ENCODE results near the gene SFSWAP.
A peak's percentile ranks its signal among the peaks of the same experiment; 100 is the strongest.

Gene SFSWAP

GRCh38 chr12:131830335-131830913 is 119.5 kb downstream of the SFSWAP start:
- peak; percentile 88 for DNase-seq (ENCODE audit: low read depth)
- H3K4me3 ChIP-seq (ENCODE audit: low read depth, low read length), result peak overlapping the region; percentile 58
- TF ChIP-seq CTCF (conservative IDR thresholded peaks at IDR 0.05; ENCODE audit: low read depth, low read length), result peak; percentile 62

- DNase-seq (ENCODE audit: low read depth), result no peak
- TF ChIP-seq CTCF (conservative IDR thresholded peaks at IDR 0.05; ENCODE audit: low read depth, low read length), result no peak
- H3K4me3 ChIP-seq (ENCODE audit: low read depth, low read length), result peak overlapping the region; percentile 58
Measured at GRCh38 chr12:131830914-131831571, 120.2 kb downstream of the SFSWAP start.

GRCh38 chr12:131831635-131832041 is 120.7 kb downstream of the SFSWAP start:
- TF ChIP-seq CTCF (conservative IDR thresholded peaks at IDR 0.05; ENCODE audit: low read depth, low read length), result no peak
- peak; percentile 45 for DNase-seq (ENCODE audit: low read depth)
- peak overlapping the region; percentile 58 for H3K4me3 ChIP-seq (ENCODE audit: low read depth, low read length)

- H3K4me3 ChIP-seq (ENCODE audit: low read depth, low read length), result peak overlapping the region; percentile 58
- no peak for TF ChIP-seq CTCF (conservative IDR thresholded peaks at IDR 0.05; ENCODE audit: low read depth, low read length)
- peak; percentile 50 for DNase-seq (ENCODE audit: low read depth)
Measured at GRCh38 chr12:131832321-131833231, 121.7 kb downstream of the SFSWAP start.

- no peak overlapping the region for H3K4me3 ChIP-seq (ENCODE audit: low read depth, low read length)
- TF ChIP-seq CTCF (conservative IDR thresholded peaks at IDR 0.05; ENCODE audit: low read depth, low read length), result no peak
- DNase-seq (ENCODE audit: low read depth), result no peak
Measured at GRCh38 chr12:131833288-131833895, 122.5 kb downstream of the SFSWAP start.

GRCh38 chr12:131833896-131834641 is 123.2 kb downstream of the SFSWAP start:
- H3K4me3 ChIP-seq (ENCODE audit: low read depth, low read length), result no peak overlapping the region
- peak; percentile 70 for TF ChIP-seq CTCF (conservative IDR thresholded peaks at IDR 0.05; ENCODE audit: low read depth, low read length)
- DNase-seq (ENCODE audit: low read depth), result peak; percentile 58
